ELR (cell line): ENCODE data around the gene TBL1Y.
"Not testable (repeated sequence)": the region's sequence is repeated elsewhere in the genome, so short reads cannot be mapped to it uniquely, and the experiment has no call there.

ENCODE experiments used
- DNase-seq: peaks from one replicate; pipeline ENCODE4 v3.0.0-alpha.2; 2015; ENCODE audit warnings: low read depth

Gene TBL1Y

DNA sequence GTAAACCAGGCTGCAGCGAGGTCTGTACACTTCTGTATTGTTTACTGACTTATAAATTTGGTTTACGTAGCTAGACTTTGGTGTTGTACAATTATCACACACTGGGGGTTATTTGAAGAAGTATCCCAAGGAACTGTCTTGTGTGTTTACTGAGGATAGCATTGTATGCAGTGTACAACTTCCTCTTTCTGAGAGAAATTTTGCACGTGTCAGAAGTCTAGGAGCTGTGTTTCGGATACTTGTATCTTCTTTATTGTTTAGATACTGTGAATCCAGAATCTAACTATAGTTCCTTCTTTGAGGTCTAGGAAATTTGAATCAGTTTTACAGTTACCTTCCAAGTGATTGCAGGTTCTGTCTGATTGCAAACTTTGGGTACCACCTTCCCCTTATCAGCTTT, 64.5 kb downstream of the TBL1Y start:
- no peak for DNase-seq

GRCh38 chrY:6977783-6978182, 67.3 kb downstream of the TBL1Y start:
- DNase-seq, result no peak

GRCh38 chrY:6983221-6983620, 72.7 kb downstream of the TBL1Y start:
- no peak for DNase-seq

DNA sequence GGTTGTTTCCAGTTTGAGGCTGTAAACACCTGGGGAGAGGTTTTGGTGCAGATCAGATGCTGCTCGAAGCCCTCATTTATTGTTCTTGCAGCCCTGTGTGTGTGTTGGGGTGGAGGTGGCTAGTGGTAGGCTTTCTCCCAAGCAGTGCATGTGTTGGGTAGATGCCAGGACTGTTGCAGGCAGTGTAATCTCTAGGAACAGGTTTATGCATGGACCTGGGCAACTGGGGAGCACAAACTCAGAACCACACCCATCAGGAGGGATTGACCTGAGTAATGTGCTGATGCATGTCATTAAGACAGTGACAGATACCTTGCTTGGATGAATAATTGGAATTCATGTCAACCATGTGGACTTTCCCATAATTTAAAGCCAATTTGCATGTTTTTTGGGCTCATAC, 77.3 kb downstream of the TBL1Y start:
- no peak for DNase-seq

DNA sequence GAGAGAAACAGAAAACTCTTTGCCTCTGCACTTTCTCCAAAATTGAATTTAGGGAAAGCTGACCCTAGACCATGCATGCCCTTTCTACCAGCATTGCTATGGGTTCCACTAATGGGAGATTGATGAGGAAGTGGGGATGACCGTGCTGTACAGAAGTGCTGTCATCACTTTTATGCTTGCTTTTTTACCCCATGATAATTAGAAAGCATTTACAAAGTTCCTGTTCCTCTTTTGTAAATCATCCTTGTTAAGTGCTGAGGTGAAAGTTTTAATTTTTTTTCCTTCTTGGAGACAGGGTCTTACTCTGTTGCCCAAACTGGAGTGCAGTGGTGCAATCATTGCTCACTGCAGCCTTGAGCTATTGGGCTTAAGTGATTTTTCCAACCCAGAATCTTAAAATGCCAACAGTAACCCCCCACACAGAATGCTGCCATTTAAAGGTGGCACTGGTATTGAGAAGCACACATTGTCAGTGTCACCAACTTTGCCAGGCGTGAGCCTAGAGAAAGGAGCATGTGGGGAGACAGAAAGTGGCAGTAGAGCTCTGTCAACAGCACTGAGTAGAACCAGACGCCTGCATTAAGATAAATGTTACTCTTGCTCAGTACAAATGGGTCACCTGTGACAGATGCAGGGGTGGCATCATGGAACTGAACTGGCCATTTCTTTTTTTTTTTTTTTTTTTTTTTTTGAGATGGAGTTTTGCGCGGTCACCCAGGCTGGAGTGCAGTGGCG, 79.6 kb downstream of the TBL1Y start:
- no peak for DNase-seq

DNA sequence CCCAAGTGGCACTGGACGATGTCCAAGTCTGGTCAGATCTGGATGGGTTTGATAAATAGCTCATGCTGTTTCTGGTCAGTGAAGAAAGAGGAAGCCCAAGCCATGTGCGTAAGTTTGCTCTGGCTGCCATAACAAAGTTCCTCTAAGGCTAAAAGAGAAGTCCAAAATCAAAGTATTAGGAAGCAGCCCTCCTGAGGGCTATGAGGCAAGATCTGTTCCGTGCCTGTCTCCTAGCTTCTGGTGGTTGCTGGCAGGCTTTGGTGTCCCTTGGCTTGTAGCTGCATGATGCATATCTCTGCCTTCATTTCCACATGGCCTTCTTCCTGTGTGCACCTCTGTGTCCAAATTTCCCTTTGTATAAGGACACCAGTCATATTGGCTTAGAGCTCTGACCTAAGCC, 81.5 kb downstream of the TBL1Y start:
- no peak for DNase-seq

DNA sequence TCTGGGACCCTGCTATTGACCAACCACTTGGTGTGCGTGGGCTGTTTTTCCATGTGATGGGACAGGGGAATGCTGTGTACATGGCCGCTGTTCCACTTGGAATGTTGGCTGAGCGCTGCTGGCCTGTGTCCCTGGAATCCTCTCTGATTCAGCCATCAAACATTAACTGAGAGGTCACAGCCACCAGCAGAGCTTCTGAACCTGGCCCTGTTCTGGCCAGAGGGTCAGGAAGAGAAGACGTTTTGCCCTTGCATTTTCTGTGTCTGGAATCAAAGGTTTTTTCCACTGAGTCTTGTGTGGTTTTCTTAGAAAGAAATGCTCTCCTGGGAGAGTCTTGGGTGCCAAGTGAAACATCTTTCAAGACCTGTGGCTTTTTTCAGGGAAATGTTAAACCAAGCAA, 85.5 kb downstream of the TBL1Y start:
- no peak for DNase-seq

DNA sequence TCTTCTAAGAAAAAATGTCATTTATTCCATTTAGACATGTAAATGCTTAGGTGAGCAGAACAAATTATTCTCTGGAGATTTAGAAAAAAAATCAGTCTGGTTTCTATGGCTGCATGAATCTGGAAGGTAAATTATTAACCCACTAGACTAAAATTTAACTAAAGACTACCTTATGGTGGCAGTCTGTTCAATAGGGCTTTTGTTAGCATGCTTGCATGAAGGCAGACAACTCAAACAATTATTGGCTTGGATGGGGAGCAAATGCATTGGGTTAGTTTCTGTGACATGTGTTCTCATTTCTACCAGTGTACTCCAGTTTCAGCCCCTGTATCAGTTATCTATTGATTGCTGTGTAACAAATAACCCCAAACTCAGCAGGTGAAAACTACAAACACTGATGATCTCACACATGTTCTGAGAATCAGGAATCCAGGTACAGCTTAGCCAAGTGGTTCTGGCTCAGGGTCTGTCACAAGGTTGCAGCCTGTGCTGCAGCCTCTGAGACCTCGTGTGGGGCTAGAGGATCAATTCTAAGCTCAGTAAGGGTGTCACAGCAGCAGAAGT, 87.1 kb downstream of the TBL1Y start:
- DNase-seq, result no peak

DNA sequence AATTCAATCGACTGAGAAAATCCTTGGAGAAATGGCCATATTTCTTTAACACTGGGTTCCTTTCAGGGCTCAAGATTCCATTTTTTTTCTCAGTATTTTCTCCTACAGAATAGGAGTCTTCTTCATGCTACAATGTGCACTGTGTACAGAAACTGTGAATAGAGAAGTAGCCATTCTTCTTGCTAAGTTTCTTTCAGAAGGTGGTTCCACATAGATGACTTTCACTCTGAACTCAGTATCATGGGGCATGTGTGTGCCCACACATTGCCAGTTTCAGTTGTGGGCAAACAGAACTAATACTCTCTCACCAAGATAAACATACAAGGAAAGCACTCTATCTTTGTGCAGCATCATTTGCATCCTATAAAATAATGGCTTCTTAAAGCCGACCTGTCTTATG, 89.4 kb downstream of the TBL1Y start:
- no peak for DNase-seq

DNA sequence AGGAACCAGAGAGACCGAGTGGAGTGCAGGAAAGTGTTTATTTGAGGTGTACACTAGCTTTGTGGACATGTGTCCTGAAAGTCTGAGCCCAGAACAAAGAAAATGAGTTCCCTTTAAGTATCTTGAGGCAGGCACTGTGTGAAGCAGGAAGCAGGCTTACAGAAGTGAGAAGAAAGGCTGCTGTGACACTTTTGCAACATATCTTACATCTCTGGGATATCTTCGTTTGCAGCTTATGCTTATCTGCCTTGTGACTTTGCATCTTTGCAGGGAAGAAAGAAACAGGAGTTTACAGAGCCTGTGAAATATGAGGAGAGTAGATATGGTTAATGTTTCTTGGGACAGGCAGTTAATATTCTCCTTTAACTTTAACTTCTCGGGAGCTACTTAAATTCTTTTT, 92.1 kb downstream of the TBL1Y start:
- DNase-seq, result no peak

DNA sequence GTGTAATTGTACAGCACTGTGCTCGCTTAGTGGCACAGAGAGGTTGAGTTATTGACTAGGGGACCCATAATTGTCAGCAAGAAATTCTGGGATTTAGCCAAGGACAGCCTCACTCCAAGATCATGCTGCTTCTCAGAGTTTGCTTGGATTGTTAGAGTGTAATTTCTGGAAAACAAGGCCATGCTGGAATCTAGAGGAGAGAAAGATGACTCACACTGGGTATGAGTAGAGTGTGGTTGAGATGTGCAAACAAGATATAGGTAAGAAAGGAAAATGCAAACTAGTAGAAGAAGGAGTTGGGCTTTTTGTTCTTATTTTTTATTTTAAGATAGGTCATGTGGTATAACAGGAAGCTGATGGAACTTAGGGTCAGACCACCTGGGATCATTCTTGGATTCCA, 97.4 kb downstream of the TBL1Y start:
- no peak for DNase-seq

DNA sequence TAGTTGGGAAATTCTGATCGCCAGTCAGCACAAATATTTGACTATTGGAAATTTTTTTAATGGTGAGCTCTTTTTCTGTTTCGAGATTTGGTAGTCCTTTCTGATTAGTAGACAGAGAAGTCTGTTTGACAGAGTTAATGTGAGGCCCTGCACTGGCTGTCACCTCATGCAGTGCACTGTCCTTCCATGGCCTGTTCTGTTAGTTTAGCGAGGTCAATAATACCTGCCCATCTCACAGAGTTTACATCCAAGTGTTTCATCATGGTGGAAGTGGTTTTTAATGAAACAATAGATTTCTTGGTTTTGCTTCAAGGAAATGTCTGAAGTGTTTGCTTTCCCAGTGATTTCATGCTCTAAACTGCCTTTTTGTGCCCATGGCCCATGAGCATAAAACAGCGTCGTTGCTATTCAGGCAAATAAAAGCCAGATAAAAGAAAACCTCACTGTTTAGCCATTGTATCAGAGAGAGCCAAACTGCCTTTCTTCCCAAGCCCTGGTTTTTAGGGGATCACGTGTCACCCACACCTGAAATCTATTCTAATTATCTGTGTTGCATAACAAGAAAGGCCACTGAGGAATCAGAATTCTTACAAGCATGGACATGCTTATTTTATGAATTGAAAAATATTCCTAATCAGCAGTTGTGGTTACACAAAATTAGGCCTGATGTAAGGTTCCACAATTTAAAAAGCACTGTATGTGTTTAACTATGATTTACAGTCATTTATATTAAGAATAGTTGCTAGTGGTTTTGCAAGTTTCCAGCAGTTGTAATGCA, 98.3 kb downstream of the TBL1Y start:
- no peak for DNase-seq

DNA sequence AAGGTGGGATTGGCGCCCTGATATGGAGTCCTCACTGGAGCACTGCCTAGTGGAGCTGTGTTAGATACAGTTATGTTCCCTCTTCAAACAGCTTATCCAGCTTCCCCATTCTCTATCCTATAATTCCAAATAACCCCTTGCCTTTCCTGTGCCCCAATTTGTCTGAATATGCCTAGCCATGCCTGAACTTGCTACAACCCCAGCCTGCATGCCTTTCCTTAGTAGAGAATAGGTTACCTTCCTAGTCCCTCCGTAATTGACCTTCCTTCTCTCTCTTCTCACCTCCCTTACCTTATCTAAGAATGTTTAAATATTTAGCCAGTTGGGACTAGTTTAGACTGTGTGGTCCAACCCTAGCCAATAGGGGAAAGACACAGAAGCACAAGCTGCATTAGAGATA, 102.6 kb downstream of the TBL1Y start:
- no peak for DNase-seq

DNA sequence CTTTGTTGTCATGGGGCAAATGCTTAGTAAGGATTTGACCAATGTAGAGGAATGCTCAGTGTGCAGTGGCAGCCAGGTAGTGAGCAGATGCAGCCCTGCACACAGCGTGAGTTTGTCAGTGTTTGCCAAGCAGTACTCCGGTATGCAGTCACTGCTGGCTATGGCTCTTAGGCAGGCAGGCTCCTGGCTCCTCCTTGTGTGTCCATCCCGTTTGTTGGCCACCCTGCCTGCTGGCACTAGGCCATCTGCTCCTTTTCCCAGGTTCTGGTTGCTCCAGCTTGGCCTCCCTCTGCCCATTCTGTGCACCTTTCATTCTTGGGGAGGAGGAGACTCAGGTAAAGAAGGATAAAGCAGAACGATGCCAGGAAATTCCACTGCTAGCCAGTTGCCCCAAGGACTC, 106.0 kb downstream of the TBL1Y start:
- no peak for DNase-seq

GRCh38 chrY:7017244-7018080, 107.0 kb downstream of the TBL1Y start:
- no peak for DNase-seq

- no peak for DNase-seq
Observed at GRCh38 chrY:7039037-7039436, 128.5 kb downstream of the TBL1Y start.

DNA sequence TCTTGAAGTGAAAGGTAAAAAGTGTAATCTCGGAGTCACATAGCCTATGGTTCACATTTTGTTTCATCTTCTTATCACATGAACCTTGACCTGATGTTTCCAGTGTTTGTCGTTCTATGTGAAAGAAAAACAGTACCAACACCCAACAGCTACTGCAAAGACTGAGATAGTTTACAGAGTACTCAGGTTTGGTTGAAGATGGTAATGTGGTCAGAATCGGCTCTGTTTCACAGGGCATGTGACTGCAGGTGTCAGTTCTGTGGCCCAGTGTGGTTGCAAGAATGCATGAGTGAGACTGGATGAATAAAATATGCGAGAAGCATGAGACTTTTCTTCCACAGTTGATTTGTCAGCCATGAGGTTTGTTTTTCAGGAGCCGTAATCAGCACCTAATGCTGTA, 130.2 kb downstream of the TBL1Y start:
- no peak for DNase-seq

- no peak for DNase-seq
Observed at GRCh38 chrY:7041983-7042382, 131.5 kb downstream of the TBL1Y start.

DNA sequence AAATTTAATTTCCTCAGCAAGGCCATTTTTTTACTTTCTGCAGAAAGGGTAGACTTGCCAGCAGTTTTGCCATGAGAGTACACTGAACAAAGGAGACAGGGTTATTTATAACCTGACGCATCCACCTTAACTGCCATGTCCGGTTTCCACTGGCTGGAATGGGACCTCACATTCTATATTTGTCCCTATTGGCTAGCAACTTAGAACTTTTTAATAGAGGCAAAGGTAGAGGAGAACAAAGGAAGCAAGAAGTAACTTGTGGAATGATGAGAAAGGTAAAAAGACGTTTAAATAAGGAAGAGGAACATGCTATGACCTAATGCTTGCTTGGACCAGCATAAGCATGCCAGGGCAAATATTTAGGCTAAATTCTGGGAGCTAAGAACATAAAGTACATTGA, 142.0 kb downstream of the TBL1Y start:
- not testable (repeated sequence) for DNase-seq

DNA sequence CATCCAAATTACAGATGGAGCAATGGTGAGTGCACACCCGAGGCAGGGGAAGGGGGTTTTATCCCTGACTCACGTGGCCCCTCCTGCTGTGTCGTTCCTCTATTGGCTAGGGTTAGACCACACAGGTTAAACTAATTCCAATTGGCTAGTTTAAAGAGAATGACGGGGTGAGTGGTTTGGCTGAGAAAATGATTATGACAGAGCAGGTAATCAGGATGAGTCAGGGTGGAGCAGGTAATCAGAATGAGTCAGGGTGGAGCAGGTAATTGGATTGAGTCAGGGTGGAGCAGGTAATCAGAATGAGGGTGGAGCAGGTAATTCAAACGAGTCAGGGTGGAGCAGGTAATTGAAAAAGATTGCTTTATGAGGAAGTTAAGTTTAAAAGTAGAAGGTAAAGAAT, 146.4 kb downstream of the TBL1Y start:
- DNase-seq, result no peak

GRCh38 chrY:7078725-7079124, 168.2 kb downstream of the TBL1Y start:
- no peak for DNase-seq

GRCh38 chrY:7080548-7080947, 170.1 kb downstream of the TBL1Y start:
- DNase-seq, result not testable (repeated sequence)

- peak; percentile 3 for DNase-seq
Observed at GRCh38 chrY:7085606-7086005, 175.1 kb downstream of the TBL1Y start.
